Panc1 (cell line): ENCODE measurements around the gene GRIA3. TPM values are rescaled to one million over a fixed set of nuclear protein-coding genes. Genes with fewer than 3 reads are reported as not detected.
A peak's percentile ranks its signal among the peaks of the same experiment; 100 is the strongest.

Experiments
- ATAC-seq: fragments of 200-7000 bp; cut with Tn5 transposase; 2 replicates; pipeline ENCODE4 v1.9.1; 2020; ENCODE audit warnings: mild to moderate bottlenecking, moderate library complexity
- BruUV-seq: library from RNA; stranded (reverse); fragments of 400-500 nt; replicated peaks from 2 replicates; lab custom pipeline; 2021; lab: Mats Ljungman, UMichigan
- CTCF ChIA-PET: fragments of 300-600 bp; sonication (Branson Sonifier 250); formaldehyde crosslinking; loops from one replicate; lab custom pipeline; 2022; ENCODE audit warnings: antibody characterized with exemption; lab: Charles Lee
- POLR2A ChIA-PET: fragments of 300-600 bp; sonication (Branson Sonifier 250); formaldehyde crosslinking; loops from one replicate; lab custom pipeline; 2022; ENCODE audit warnings: antibody characterized with exemption; lab: Charles Lee
- DNase-seq: peaks from one replicate; pipeline ENCODE4 v3.0.0-alpha.2; 2010; ENCODE audit warnings: low read depth, low spot score
- H3K27ac ChIP-seq: 2 replicates; pipeline ENCODE4 v1.5.1; 2011; ENCODE audit warnings: mild to moderate bottlenecking, low read length, inconsistent platforms
- H3K27me3 ChIP-seq: fragments of 200-500 bp; sonication (Bioruptor generic); 2 replicates; pipeline ENCODE4 v1.6.0; 2014; ENCODE audit warnings: low read length, inconsistent platforms; ENCODE audit not compliant: control insufficient read depth, insufficient read depth
- H3K36me3 ChIP-seq: fragments of 200-500 bp; sonication (Bioruptor generic); 2 replicates; pipeline ENCODE4 v1.5.1; 2014; ENCODE audit warnings: inconsistent platforms, mild to moderate bottlenecking, low read length, moderate library complexity; ENCODE audit not compliant: control insufficient read depth, insufficient read depth
- H3K4me1 ChIP-seq: 2 replicates; pipeline ENCODE4 v1.5.1; 2011; ENCODE audit warnings: inconsistent platforms, mild to moderate bottlenecking, low read length, moderate library complexity; ENCODE audit not compliant: control insufficient read depth, insufficient read depth
- H3K4me3 ChIP-seq, 2 experiments: 2 replicates each; pipeline ENCODE4 v1.5.1; 2011 to 2012; ENCODE audit warnings: low read depth in 2 of 2, low read length in 2 of 2, mild to moderate bottlenecking in 2 of 2, inconsistent platforms in 1 of 2, moderate library complexity in 1 of 2
- H3K9me3 ChIP-seq: fragments of 200-500 bp; sonication (Bioruptor generic); 2 replicates; pipeline ENCODE4 v1.5.1; 2014; ENCODE audit warnings: low read depth, mild to moderate bottlenecking, inconsistent platforms, low read length, moderate library complexity; ENCODE audit not compliant: control insufficient read depth, insufficient read depth
- POLR2AphosphoS5 ChIP-seq: IDR thresholded peaks from 2 replicates; pipeline ENCODE4 v1.6.1; 2012; ENCODE audit warnings: mild to moderate bottlenecking, low read depth, low read length, moderate library complexity
- SIN3A ChIP-seq: IDR thresholded peaks from 2 replicates; pipeline ENCODE4 v1.6.1; 2012; ENCODE audit warnings: low read depth, mild to moderate bottlenecking, low read length, moderate library complexity, borderline replicate concordance; ENCODE audit not compliant: insufficient read depth
- TCF7L2 ChIP-seq: IDR thresholded peaks from 2 replicates; pipeline ENCODE4 v1.6.1; 2011; ENCODE audit warnings: mild to moderate bottlenecking, low read depth, low read length, inconsistent platforms
- in situ Hi-C: cut with HindIII; loops from 2 replicates; pipeline ENCODE4 v1.10.0; 2016; ENCODE audit warnings: low sequenced_read_pairs, low pct_unique_long_range_greater_than_20kb
- intact Hi-C: fragments of 100-400 bp; cut with micrococcal nuclease; formaldehyde crosslinking; loops from one replicate; pipeline ENCODE4 v1.10.0; 2022; ENCODE audit not compliant: unreplicated experiment
- total RNA-seq: library from RNA; stranded (reverse); gene quantifications from one replicate; pipeline ENCODE4 v1.2.1, GENCODE V29; 2021; ENCODE audit not compliant: unreplicated experiment
- TF ChIP-seq, protein P1 (sequence below), 2 experiments: IDR thresholded peaks; 2 replicates each; pipeline ENCODE4 v1.6.1; 2011 to 2012; ENCODE audit warnings: low read depth in 2 of 2, control low read depth in 1 of 2, low read length in 1 of 2, mild to moderate bottlenecking in 1 of 2, moderate library complexity in 1 of 2; ENCODE audit not compliant: insufficient read depth in 1 of 2
- TF ChIP-seq, protein P2 (sequence below): fragments of 450-650 bp; IDR thresholded peaks from 2 replicates; pipeline ENCODE4 v1.5.1; 2017; ENCODE audit warnings: mild to moderate bottlenecking

The GRIA3 gene
- total RNA-seq, 1 experiment from 2014 or later: not detected

GRCh38 chrX:123172869-123173268, 11.2 kb upstream of the GRIA3 start:
- H3K27me3 ChIP-seq: no peaks in the 10 kb centered on the region
- no peaks in the 10 kb centered on the region for H3K9me3 ChIP-seq
- CTCF ChIA-PET: interaction anchor here (0.6 kb wide), 1 partner anchor 571 kb away, joined by 6 read pairs; no protein-coding TSS in a partner anchor
- TF ChIP-seq POLR2AphosphoS5 (no peak), SIN3A (no peak)
- TF ChIP-seq, protein P1, sequence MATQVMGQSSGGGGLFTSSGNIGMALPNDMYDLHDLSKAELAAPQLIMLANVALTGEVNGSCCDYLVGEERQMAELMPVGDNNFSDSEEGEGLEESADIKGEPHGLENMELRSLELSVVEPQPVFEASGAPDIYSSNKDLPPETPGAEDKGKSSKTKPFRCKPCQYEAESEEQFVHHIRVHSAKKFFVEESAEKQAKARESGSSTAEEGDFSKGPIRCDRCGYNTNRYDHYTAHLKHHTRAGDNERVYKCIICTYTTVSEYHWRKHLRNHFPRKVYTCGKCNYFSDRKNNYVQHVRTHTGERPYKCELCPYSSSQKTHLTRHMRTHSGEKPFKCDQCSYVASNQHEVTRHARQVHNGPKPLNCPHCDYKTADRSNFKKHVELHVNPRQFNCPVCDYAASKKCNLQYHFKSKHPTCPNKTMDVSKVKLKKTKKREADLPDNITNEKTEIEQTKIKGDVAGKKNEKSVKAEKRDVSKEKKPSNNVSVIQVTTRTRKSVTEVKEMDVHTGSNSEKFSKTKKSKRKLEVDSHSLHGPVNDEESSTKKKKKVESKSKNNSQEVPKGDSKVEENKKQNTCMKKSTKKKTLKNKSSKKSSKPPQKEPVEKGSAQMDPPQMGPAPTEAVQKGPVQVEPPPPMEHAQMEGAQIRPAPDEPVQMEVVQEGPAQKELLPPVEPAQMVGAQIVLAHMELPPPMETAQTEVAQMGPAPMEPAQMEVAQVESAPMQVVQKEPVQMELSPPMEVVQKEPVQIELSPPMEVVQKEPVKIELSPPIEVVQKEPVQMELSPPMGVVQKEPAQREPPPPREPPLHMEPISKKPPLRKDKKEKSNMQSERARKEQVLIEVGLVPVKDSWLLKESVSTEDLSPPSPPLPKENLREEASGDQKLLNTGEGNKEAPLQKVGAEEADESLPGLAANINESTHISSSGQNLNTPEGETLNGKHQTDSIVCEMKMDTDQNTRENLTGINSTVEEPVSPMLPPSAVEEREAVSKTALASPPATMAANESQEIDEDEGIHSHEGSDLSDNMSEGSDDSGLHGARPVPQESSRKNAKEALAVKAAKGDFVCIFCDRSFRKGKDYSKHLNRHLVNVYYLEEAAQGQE (IDR thresholded peaks at IDR 0.05; ENCODE audit: insufficient read depth in 1 of 2, low read depth in 2 of 2, low read length in 1 of 2): no peak
- in situ Hi-C loops (no loop called here), intact Hi-C loops (no loop called here)
- H3K4me1 ChIP-seq: no peaks in the 10 kb centered on the region
- no TSS peak for BruUV-seq
- DNase-seq (no peak), ATAC-seq (no peak)
- no peak overlapping the region for H3K27ac ChIP-seq
- H3K36me3 ChIP-seq: no peaks in the 10 kb centered on the region
- POLR2A ChIA-PET: no interaction called here
- no peak overlapping the region for H3K4me3 ChIP-seq

- no peaks in the 10 kb centered on the region for H3K27me3 ChIP-seq
- no peaks in the 10 kb centered on the region for H3K36me3 ChIP-seq
- H3K27ac ChIP-seq: no peak overlapping the region
- BruUV-seq: no TSS peak
- POLR2A ChIA-PET: no interaction called here
- in situ Hi-C loops: no loop called here
- ATAC-seq: no peak
- H3K9me3 ChIP-seq: no peaks in the 10 kb centered on the region
- no peak for DNase-seq
- no peak for TF ChIP-seq POLR2AphosphoS5
- TF ChIP-seq, protein P2, sequence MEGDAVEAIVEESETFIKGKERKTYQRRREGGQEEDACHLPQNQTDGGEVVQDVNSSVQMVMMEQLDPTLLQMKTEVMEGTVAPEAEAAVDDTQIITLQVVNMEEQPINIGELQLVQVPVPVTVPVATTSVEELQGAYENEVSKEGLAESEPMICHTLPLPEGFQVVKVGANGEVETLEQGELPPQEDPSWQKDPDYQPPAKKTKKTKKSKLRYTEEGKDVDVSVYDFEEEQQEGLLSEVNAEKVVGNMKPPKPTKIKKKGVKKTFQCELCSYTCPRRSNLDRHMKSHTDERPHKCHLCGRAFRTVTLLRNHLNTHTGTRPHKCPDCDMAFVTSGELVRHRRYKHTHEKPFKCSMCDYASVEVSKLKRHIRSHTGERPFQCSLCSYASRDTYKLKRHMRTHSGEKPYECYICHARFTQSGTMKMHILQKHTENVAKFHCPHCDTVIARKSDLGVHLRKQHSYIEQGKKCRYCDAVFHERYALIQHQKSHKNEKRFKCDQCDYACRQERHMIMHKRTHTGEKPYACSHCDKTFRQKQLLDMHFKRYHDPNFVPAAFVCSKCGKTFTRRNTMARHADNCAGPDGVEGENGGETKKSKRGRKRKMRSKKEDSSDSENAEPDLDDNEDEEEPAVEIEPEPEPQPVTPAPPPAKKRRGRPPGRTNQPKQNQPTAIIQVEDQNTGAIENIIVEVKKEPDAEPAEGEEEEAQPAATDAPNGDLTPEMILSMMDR: peak; percentile 39; the same call in 1 of the 2 replicates
- intact Hi-C loops: loop anchor here (1.0 kb wide), 1 partner anchor 251 kb away; no protein-coding TSS in a partner anchor
- no peaks in the 10 kb centered on the region for H3K4me1 ChIP-seq
- H3K4me3 ChIP-seq: no peak overlapping the region
- CTCF ChIA-PET: no interaction called here
Observed at GRCh38 chrX:123173833-123174232, 10.2 kb upstream of the GRIA3 start.

DNA sequence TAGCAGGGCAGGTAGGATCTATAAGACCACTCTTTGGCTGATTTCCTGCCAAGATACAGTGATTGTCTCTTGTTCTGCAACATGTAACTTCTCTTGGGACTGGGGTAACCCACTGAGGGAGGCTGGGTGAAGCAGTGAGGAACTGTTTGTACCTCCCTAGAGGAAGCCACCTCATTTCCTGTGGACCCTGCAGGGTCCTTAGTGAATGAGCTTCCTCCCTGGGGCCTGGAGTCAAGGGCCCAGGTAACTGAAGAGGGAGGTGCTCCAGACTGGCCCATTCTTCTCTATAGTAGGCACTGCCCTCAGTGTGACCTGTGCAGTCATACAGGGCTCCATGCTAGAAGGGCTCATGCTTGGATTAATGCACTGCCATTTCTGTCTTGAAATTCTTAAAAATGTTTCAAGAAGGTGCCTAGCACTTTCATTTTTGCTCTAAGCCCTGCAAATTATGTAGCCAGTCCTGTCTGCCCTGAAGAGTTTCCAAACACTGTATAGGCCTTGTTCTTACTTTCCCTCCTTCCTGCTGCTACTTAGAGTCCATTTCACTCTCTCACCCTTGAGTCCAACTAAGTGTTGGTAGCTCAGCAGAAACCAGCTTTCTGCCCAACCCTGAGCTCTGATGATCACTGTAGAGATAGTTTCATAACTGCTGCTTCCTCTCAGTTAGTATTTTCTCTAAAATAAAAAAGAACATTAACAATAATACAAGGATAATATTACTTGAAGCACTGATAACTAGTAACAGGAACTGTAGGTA, 8.5 kb upstream of the GRIA3 start:
- H3K4me3 ChIP-seq: no peak overlapping the region
- H3K27ac ChIP-seq: no peak overlapping the region
- TF ChIP-seq, protein P2: no peak
- TF ChIP-seq TCF7L2 (no peak), SIN3A (no peak), POLR2AphosphoS5 (no peak)
- TF ChIP-seq, protein P1 (IDR thresholded peaks at IDR 0.05; ENCODE audit: insufficient read depth in 1 of 2, low read depth in 2 of 2, low read length in 1 of 2): no peak
- no peaks in the 10 kb centered on the region for H3K27me3 ChIP-seq
- in situ Hi-C loops: no loop called here
- no peaks in the 10 kb centered on the region for H3K9me3 ChIP-seq
- H3K4me1 ChIP-seq: no peaks in the 10 kb centered on the region
- CTCF ChIA-PET: no interaction called here
- no peak for DNase-seq
- no peak for ATAC-seq
- intact Hi-C loops: no loop called here
- BruUV-seq: no TSS peak
- no peaks in the 10 kb centered on the region for H3K36me3 ChIP-seq
- POLR2A ChIA-PET: no interaction called here
